Measurements from ENCODE around the gene AOX1.
"Not testable (repeated sequence)": the region's sequence is repeated elsewhere in the genome, so short reads cannot be mapped to it uniquely, and the experiment has no call there.

Gene AOX1

GRCh38 chr2:200603972-200604371, 18.2 kb downstream of the AOX1 start:
- no peak for DNase-seq

GRCh38 chr2:200604571-200605255, 18.9 kb downstream of the AOX1 start:
- DNase-seq = no peak

GRCh38 chr2:200608341-200609027, 22.7 kb downstream of the AOX1 start:
- no peak for DNase-seq

GRCh38 chr2:200609028-200609614, 23.3 kb downstream of the AOX1 start:
- peak; percentile 4 for DNase-seq

GRCh38 chr2:200610217-200610616, 24.4 kb downstream of the AOX1 start:
- not testable (repeated sequence) for DNase-seq

GRCh38 chr2:200613692-200614091, 27.9 kb downstream of the AOX1 start:
- DNase-seq = no peak

GRCh38 chr2:200614249-200614648, 28.4 kb downstream of the AOX1 start:
- no peak for DNase-seq

- no peak for DNase-seq
These were observed 29.4 kb downstream of the AOX1 start for GRCh38 chr2:200615247-200615646.

- no peak for DNase-seq
These were observed 30.4 kb downstream of the AOX1 start for GRCh38 chr2:200616193-200616592.

- no peak for DNase-seq
These were observed 30.8 kb downstream of the AOX1 start for GRCh38 chr2:200616656-200617055.

- DNase-seq = no peak
These were observed 31.6 kb downstream of the AOX1 start for GRCh38 chr2:200617156-200618053.

GRCh38 chr2:200618054-200618419, 32.2 kb downstream of the AOX1 start:
- DNase-seq = no peak

GRCh38 chr2:200618590-200619021, 32.8 kb downstream of the AOX1 start:
- no peak for DNase-seq

- no peak for DNase-seq
These were observed 33.5 kb downstream of the AOX1 start for GRCh38 chr2:200619279-200619678.

- DNase-seq = no peak
These were observed 35.0 kb downstream of the AOX1 start for GRCh38 chr2:200620606-200621390.

- DNase-seq = no peak
These were observed 36.3 kb downstream of the AOX1 start for GRCh38 chr2:200622106-200622505.

GRCh38 chr2:200624026-200624425, 38.2 kb downstream of the AOX1 start:
- DNase-seq = no peak

GRCh38 chr2:200624658-200625057, 38.8 kb downstream of the AOX1 start:
- no peak for DNase-seq

GRCh38 chr2:200625282-200625681, 39.5 kb downstream of the AOX1 start:
- no peak for DNase-seq

GRCh38 chr2:200625958-200626363, 40.1 kb downstream of the AOX1 start:
- DNase-seq = no peak

GRCh38 chr2:200627110-200627770, 41.4 kb downstream of the AOX1 start:
- DNase-seq = no peak

- DNase-seq = not testable (repeated sequence)
These were observed 42.6 kb downstream of the AOX1 start for GRCh38 chr2:200628461-200628860.
